ENCODE measurements around the gene CFAP73.

CFAP73 gene

GRCh38 chr12:113154351-113154973 is 4.9 kb downstream of the CFAP73 start:
- ChIA-PET CTCF (interaction anchor here (1.3 to 7.8 kb wide), 5 partner anchors 9 to 161 kb away, joined by 4 to 86 read pairs (median 17); no protein-coding TSS in a partner anchor), POLR2A (interaction anchor here (0.6 kb wide), 1 partner anchor 34 kb away, joined by 3 read pairs; no protein-coding TSS in a partner anchor)
- no peak for DNase-seq (ENCODE audit: low read depth, low spot score)
- no peak for TF ChIP-seq CTCF (IDR thresholded peaks at IDR 0.05; ENCODE audit: insufficient read depth, low read length, missing control alignments)
- H3K4me3 ChIP-seq (ENCODE audit: low read depth, low read length): peak overlapping the region; percentile 8; the same call in 1 of the 2 replicates

GRCh38 chr12:113155060-113155459 is 5.5 kb downstream of the CFAP73 start:
- H3K4me3 ChIP-seq (ENCODE audit: low read depth, low read length): no peak overlapping the region
- CTCF ChIA-PET: interaction anchor here (1.0 to 7.8 kb wide), 2 partner anchors 20 to 107 kb away, joined by 3 to 86 read pairs; no protein-coding TSS in a partner anchor
- TF ChIP-seq CTCF (IDR thresholded peaks at IDR 0.05; ENCODE audit: insufficient read depth, low read length, missing control alignments): no peak
- POLR2A ChIA-PET: interaction anchor here (0.6 kb wide), 1 partner anchor 33 kb away, joined by 3 read pairs; no protein-coding TSS in a partner anchor
- DNase-seq (ENCODE audit: low read depth, low spot score): no peak

- CTCF ChIA-PET: interaction anchor here (1.0 to 7.8 kb wide), 2 partner anchors 19 to 107 kb away, joined by 3 to 86 read pairs; no protein-coding TSS in a partner anchor
- no peak for TF ChIP-seq CTCF (IDR thresholded peaks at IDR 0.05; ENCODE audit: insufficient read depth, low read length, missing control alignments)
- POLR2A ChIA-PET: no interaction called here
- H3K4me3 ChIP-seq (ENCODE audit: low read depth, low read length): no peak overlapping the region
- DNase-seq (ENCODE audit: low read depth, low spot score): no peak
Measured at GRCh38 chr12:113155646-113156045, 6.1 kb downstream of the CFAP73 start.

GRCh38 chr12:113157218-113157859 is 7.8 kb downstream of the CFAP73 start:
- CTCF ChIA-PET: no interaction called here
- H3K4me3 ChIP-seq (ENCODE audit: low read depth, low read length): no peak overlapping the region
- POLR2A ChIA-PET: no interaction called here
- TF ChIP-seq CTCF (IDR thresholded peaks at IDR 0.05; ENCODE audit: insufficient read depth, low read length, missing control alignments): no peak
- no peak for DNase-seq (ENCODE audit: low read depth, low spot score)

- H3K4me3 ChIP-seq (ENCODE audit: low read depth, low read length): no peak overlapping the region
- ChIA-PET POLR2A (no interaction called here), CTCF (interaction anchor here (1.2 to 1.3 kb wide), 2 partner anchors 12 to 16 kb away, joined by 3 to 4 read pairs; no protein-coding TSS in a partner anchor)
- DNase-seq (ENCODE audit: low read depth, low spot score): no peak
- no peak for TF ChIP-seq CTCF (IDR thresholded peaks at IDR 0.05; ENCODE audit: insufficient read depth, low read length, missing control alignments)
Measured at GRCh38 chr12:113158439-113159203, 9.1 kb downstream of the CFAP73 start.

Data from AG04449 (cell line).